VCaP (cell line): Measurements from ENCODE around the gene OMA1.

Source experiments
- H3K27ac ChIP-seq: fragments of 450-650 bp; 2 replicates; pipeline ENCODE4 v1.5.1; 2017
- TF ChIP-seq, protein P1 (sequence below): fragments of 450-650 bp; conservative IDR thresholded peaks from 2 replicates; pipeline ENCODE4 v1.5.1; 2017; ENCODE audit warnings: mild to moderate bottlenecking, moderate library complexity

Gene OMA1

DNA sequence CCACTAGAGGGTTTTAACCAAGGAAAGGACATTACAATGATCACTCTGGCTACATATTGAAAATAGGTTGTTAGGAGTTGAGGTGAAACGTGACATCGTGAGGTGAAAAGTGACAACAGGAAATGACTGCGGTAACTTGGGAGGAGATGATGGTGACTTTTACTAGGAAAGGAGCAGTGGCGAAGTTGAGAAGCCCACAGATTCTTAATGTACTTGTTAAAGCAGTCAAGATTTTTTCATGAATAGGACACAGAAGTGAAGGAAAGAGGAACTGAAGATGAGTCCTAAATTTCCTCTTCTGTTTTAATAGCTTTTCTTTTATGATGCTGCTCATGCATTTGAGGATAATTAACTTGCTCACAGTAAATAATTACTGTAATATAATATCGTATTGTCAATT is 59.5 kb downstream of the OMA1 start:
- TF ChIP-seq, protein P1, sequence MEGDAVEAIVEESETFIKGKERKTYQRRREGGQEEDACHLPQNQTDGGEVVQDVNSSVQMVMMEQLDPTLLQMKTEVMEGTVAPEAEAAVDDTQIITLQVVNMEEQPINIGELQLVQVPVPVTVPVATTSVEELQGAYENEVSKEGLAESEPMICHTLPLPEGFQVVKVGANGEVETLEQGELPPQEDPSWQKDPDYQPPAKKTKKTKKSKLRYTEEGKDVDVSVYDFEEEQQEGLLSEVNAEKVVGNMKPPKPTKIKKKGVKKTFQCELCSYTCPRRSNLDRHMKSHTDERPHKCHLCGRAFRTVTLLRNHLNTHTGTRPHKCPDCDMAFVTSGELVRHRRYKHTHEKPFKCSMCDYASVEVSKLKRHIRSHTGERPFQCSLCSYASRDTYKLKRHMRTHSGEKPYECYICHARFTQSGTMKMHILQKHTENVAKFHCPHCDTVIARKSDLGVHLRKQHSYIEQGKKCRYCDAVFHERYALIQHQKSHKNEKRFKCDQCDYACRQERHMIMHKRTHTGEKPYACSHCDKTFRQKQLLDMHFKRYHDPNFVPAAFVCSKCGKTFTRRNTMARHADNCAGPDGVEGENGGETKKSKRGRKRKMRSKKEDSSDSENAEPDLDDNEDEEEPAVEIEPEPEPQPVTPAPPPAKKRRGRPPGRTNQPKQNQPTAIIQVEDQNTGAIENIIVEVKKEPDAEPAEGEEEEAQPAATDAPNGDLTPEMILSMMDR = no peak
- H3K27ac ChIP-seq = no peak overlapping the region

DNA sequence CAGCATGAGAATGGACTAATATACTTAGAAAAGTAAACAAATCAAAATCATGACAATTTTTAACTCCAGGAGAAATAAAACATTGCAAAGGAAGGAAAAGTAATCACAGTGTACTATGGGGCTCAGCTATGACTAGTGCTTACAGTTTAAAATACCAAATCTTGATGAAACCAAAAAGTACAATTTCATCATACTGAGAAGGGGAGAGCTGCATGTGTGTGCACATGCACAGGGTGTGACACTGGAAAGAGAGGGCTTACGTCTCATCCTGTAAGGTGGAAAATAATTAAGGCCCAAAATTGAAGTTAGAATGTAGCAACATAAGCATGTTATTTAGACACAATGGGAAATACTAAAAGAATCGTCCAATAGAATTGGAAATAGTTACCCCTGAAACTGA is 64.6 kb downstream of the OMA1 start:
- TF ChIP-seq, protein P1 = no peak
- H3K27ac ChIP-seq = no peak overlapping the region

DNA sequence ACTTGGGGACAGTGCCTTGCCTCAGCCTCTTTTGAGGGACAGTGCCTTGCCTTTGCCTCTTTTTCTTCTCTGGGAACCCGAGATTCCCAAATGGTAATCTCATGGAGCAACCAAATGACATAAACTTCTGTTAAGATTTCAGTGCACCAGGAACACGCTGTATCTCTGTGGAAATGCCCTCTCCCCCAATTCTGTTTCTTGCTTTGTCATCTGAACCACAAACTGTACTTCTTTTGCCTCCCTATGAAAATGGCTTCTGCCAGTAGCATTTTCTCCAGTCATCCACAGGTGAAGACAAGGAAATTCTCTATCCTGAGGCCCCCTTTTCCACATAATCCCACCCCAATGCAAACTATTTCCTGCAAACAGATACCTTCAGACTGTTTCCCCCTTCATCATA is 66.3 kb downstream of the OMA1 start:
- H3K27ac ChIP-seq = no peak overlapping the region
- TF ChIP-seq, protein P1 = no peak

DNA sequence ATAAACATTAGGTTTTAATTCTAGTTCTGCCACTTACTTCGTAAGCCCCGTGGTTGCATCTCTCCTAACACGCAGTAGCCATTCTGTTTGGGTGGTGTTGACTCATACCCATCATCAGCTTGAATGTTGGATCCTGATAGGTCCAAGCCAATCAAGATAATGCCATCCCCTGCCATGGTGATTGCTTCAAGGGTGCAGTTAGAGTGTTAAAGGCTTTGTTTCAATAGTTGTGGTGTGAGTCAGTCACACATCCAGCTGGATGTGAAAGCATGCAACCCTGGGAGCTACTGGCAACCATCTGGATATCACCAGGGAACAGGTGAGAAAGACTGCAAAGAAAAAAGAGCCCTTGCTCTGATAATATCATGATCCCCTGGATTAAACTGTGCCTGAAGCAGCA is 69.1 kb downstream of the OMA1 start:
- TF ChIP-seq, protein P1 = no peak
- H3K27ac ChIP-seq = no peak overlapping the region

DNA sequence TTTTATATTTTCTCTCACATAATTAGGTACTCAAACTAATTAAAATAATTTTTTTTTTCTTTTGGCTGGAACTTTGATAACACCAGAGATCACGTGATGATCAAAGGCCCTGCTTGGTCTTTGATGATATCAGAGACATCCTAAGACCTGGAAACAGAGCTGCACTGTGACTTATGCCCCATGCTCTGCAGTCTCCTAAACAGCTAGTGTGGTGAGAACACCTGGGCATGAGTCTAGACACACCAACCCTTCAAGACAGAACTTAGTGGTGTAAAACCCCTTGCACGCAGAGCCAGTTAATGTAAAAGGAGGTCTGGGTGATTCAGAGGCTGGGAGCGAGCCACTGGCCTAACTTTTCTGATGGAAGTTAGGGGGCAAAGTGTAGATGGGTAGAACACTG is 70.3 kb downstream of the OMA1 start:
- H3K27ac ChIP-seq = no peak overlapping the region
- TF ChIP-seq, protein P1 = no peak

DNA sequence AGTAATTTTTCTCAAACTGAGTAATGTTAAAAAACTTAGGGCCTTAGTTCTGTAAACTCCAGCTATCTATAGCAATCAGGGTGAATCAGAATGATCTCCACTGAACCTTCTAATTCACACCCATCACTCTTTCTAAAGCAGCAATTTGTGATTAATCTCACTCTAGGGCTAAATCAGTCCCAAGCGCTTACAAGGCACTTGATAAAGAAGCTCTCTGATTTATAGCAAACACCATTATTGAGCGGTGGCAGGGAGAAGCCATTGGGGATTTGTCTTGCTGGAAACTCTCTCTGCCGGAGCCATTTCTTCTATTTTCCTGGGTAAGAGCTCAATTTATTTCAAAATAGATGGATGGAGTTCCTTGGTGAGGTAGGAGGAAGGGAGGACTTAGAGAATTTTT is 77.0 kb downstream of the OMA1 start:
- TF ChIP-seq, protein P1 = no peak
- H3K27ac ChIP-seq = no peak overlapping the region

DNA sequence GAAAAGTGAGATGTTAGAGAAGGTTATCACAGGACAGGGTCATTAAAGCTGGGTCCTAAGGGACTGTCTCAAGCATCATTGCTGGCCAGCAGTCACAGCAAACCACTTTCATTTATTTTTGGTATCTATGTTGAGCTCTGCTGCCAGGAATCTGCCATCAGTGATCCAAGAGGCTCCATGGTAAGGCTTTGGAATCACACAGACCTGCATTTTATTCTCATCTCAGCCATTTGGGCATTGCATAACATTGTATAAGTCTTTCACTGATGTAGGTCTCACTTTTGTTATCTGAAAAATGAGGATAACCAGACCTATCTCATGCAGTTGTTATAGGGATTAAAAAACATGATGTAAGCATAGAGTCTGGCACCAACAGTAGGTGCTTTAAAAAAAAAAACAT is 77.5 kb downstream of the OMA1 start:
- TF ChIP-seq, protein P1 = no peak
- H3K27ac ChIP-seq = no peak overlapping the region

DNA sequence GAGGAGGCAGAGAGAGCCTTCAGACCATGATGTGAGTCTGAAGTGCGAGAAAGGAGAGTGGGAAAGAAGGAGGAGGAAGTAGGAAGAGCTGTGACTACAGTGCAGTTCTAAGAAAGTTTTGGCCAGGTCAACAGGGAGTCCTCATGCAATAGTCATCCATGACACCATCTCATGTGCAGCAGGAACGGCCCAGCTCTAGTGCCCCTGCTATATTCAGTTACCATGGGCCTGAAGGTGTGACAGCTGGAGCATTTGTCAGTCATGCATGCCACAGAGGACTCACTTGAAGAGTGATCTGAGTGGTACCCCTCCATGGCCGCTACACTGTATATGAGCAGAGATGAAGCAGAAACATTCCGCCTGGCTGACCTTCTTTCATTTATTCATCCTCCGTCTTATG is 77.9 kb downstream of the OMA1 start:
- TF ChIP-seq, protein P1 = no peak
- H3K27ac ChIP-seq = no peak overlapping the region
